Stimulated activated CD8-positive, alpha-beta memory T cell treated with anti-CD3 and anti-CD28 coated beads, Interleukin-7, amount 100 ng/mL, for 48 hours (primary cell): ENCODE results near the gene PCDHA1.
"Not testable (repeated sequence)": the region's sequence is repeated elsewhere in the genome, so short reads cannot be mapped to it uniquely, and the experiment has no call there.

ENCODE experiments used
- DNase-seq, 2 donors: peaks; one replicate each; pipeline ENCODE4 v3.0.0-alpha.2; 2020; ENCODE audit warnings: low read depth in 1 of 2; ENCODE audit errors: extremely low read depth in 1 of 2

The PCDHA1 gene

GRCh38 chr5:140785905-140786686, at the start of gene PCDHA1:
Gene PCDHA1 (plus strand): TSS chr5:140786140.
- no peak for DNase-seq

GRCh38 chr5:140737486-140737885, 48.5 kb upstream of the PCDHA1 start:
- DNase-seq = no peak

- no peak for DNase-seq
These were observed 44.0 kb upstream of the PCDHA1 start for GRCh38 chr5:140741967-140742366.

DNA sequence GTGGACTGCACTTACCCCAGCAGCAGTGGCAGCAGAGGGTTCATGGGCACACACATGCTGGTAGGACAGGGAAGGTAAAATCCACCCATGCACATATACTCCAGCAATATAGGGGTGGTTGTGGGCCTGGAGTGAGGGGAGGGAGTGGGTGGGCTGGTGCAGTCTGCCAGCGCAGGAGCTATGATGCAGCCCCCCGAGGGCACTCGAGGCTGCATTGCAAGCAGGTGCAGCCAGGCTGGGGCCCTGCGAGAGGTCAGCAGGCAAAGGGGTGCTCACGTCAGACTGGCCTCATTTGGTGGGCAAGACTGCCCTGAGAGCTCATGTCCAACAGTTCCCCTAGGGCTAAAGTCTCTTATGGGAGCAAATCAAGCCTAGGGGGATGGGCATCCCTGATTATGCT, 32.4 kb upstream of the PCDHA1 start:
- DNase-seq = no peak

- no peak for DNase-seq
These were observed 21.6 kb upstream of the PCDHA1 start for GRCh38 chr5:140764177-140764973.

- DNase-seq = no peak
These were observed 18.5 kb upstream of the PCDHA1 start for GRCh38 chr5:140767444-140767843.

- no peak for DNase-seq
These were observed 5.4 kb upstream of the PCDHA1 start for GRCh38 chr5:140780512-140780911.

GRCh38 chr5:140787422-140787821, 1.5 kb downstream of the PCDHA1 start:
- DNase-seq = not testable (repeated sequence)

GRCh38 chr5:140787849-140788504, 2.0 kb downstream of the PCDHA1 start:
- not testable (repeated sequence) for DNase-seq

DNA sequence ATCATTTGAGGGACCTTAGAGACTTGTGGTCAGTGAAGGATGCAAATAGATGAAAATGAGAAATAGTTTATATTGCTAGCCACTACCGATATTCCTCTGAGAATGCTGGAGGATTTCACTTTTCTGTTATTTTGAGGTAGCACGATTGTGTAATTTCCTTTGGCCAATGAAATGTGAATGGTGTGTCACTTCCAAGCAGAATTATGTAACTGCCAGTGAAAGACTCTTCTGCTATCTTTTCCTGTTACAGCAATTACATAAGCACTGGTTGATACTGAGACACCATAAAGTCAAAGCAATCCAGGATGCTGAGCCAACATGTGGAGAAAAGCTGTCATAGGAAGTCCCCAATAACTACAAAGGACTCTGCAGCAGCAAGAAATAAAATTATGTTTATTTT, 5.1 kb downstream of the PCDHA1 start:
- no peak for DNase-seq

DNA sequence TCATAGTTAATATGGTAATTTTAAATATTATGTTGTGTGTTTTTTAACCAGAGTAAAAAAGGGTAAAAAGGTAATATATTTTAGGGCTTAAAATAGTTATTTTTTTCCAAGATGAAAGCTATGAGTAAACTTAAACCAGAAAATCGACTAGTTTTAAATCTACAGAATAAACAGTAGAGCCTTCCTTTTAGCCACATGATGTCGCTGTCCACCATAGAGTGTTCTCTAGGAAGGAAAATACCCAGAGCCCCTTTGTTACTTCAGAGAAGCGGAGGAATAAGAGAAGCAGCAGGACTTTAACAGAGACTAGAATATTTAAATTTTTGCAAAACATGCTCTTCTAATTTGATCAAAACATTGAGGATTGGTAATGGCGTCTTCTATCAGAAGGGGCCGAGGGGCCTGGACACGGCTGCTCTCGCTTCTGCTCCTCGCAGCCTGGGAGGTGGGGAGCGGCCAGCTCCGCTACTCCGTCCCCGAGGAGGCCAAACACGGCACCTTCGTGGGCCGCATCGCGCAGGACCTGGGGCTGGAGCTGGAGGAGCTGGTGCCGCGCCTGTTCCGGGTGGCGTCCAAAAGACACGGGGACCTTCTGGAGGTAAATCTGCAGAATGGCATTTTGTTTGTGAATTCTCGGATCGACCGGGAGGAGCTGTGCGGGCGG, 8.8 kb downstream of the PCDHA1 start, which contains the start of gene PCDHA2:
Gene PCDHA2 (plus strand): TSS at position 258 of the 664 bp plus-strand sequence.
- DNase-seq = no peak

DNA sequence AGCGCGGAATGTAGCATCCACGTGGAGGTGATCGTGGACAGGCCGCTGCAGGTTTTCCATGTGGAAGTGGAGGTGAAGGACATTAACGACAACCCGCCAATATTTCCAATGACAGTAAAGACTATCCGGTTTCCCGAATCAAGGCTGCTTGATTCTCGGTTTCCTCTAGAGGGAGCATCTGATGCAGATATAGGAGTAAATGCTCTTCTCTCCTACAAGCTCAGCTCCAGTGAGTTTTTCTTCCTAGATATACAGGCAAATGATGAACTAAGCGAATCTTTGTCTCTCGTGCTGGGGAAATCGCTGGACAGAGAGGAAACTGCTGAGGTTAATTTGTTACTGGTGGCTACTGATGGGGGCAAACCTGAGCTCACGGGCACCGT, 9.3 kb downstream of the PCDHA1 start:
- DNase-seq = no peak

GRCh38 chr5:140796072-140796717, 10.3 kb downstream of the PCDHA1 start:
- DNase-seq = not testable (repeated sequence)

- DNase-seq = no peak
These were observed 10.8 kb downstream of the PCDHA1 start for GRCh38 chr5:140796718-140797095.

- DNase-seq = no peak
These were observed 15.0 kb downstream of the PCDHA1 start, which contains the start of gene PCDHA3 for GRCh38 chr5:140800816-140801493. Gene PCDHA3 (plus strand): TSS chr5:140801057.

- DNase-seq = no peak
These were observed 15.5 kb downstream of the PCDHA1 start for GRCh38 chr5:140801494-140801841.

GRCh38 chr5:140802381-140802780, 16.4 kb downstream of the PCDHA1 start:
- not testable (repeated sequence) for DNase-seq

GRCh38 chr5:140802781-140803271, 16.9 kb downstream of the PCDHA1 start:
- DNase-seq = no peak

DNA sequence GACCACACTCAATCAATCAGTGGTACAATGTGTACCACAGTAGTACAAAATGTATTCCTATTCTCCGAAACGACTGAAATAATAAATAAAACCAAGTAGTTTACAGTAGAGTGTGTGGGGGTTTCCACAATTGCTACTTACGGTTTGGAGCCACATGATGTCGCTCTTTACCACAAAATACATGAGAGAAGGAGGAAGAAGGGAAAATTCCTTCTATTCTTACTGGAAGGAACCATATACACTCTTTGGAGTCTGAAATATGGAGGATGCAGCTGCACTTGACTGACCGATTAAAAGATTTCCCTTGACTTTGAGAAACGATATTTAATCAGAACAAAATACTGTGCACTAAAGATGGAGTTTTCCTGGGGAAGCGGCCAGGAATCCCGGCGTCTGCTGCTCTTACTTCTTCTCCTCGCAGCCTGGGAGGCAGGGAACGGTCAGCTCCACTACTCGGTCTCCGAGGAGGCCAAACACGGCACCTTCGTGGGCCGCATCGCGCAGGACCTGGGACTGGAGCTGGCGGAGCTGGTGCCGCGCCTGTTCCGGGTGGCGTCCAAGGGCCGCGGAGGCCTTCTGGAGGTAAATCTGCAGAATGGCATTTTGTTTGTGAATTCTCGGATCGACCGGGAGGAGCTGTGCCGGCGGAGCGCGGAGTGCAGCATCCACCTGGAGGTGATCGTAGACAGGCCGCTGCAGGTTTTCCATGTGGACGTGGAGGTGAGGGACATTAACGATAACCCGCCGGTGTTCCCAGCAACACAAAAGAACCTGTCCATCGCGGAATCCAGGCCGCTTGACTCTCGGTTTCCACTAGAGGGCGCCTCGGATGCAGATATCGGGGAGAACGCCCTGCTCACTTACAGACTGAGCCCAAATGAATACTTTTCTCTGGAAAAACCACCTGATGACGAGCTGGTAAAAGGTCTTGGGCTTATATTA, 21.2 kb downstream of the PCDHA1 start, which contains the start of gene PCDHA4:
Gene PCDHA4 (plus strand): TSS at position 235 of the 942 bp plus-strand sequence.
- DNase-seq = no peak
